ENCODE measurements around the gene MAML1.

Gene MAML1

DNA sequence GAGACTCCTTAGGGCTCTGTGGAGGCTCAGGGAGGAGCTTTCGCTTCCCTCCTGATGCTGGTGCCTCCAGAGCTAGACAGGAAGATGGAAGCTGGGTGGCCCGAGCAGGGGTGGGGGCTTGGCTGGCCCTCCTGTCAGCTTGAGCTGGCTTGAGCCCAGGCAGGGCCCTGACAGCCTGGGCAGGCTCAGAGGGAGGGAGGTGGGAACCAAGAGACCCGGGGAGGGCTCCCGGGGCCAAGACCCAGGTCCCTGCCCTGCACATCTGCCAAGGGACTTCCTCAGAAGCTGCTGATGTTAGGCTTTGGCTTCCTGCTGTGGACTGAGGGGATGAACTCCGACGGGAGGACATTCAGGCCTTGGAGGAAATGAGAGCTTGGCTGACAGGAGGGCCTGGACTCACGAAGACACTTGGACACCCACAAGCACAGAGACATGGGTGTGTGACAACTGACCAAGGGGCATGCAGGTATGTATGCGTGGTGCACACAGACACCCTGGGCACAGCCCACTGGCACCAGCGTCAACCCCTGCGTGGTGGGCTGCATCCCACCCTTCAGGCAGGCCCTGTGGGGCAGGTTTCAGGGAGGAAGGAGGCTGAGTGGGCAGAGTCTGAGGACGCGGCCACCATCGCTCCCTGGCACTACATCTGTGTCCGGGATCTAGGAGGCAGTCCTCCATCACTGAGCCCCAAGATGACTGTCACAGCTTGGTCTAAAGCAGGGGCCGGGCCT, 59.4 kb downstream of the MAML1 start:
- peaks cover 55 to 76% (median 73%) of the 10 kb centered on the region in 10 experiments for H3K4me1 ChIP-seq
- H3K4me2 ChIP-seq, result peak overlapping the region; percentile 83 to 99 (median 95)
- TF ChIP-seq Cebpa-rat (IDR thresholded peaks at IDR 0.05), result no peak
- H3K9ac ChIP-seq, result peak overlapping the region; percentile 8 to 85 (median 74); a peak in 16 of 22 replicates
- H3K4me3 ChIP-seq, result peak overlapping the region in 1 of 10 experiments; percentile 66; a peak in 1 of 20 replicates
- H3K36me3 ChIP-seq, result peaks cover 0 to 4% (median 1%) of the 10 kb centered on the region in 11 experiments; a peak in 14 of 22 replicates
- peaks cover 1 to 50% (median 18%) of the 10 kb centered on the region in 11 experiments; a peak in 17 of 22 replicates for H4K20me1 ChIP-seq
- no peaks in the 10 kb centered on the region for H3K27me3 ChIP-seq
- peaks cover 0 to 6% (median 0%) of the 10 kb centered on the region in 11 experiments; a peak in 4 of 22 replicates for H3K9me3 ChIP-seq (replicated peaks in 1 of 11)
- H3K27ac ChIP-seq, result peak overlapping the region; percentile 45 to 84 (median 81); a peak in 20 of 22 replicates

DNA sequence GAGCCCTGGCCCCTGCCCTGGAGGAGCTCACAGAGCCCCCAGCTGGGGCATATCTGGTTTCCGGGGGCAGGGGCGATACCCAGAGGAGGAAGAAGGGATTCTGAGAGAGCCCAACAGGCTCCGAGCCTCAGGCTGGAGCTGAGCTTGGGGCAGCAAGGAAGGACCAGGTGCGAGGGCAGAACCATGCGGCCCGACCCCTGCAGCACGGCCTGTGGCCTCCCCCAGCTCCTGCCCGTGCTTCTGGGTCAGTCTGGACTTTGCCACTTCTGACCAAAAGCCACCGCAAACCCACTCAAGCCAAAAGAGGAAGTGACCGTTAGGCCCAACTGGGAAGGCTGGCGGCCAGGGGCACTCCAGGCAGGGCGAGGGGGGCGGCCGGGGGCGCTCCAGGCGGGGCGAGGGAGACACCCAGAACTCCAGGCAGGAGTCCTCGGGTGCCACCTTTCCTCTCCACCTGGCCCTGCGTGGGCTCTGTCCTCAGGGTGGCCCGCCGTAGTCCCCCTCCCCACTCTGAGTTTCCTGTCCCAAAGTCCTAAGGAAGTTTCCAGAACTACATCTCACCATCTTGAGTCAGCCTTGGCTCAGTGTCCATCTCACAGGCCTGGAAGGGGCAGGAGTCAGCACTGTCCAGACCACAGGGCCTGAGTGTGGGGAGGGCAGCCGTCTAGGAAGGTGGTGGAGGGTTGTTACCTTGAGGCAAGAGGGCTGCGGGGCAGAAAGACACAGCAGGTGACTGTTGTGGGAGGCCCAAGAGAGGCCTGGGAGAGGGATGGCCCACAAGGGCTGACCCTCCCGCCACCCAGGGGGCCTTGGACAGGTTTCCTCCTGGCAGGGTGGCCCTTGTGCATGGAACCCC, 60.2 kb downstream of the MAML1 start:
- Histone ChIP-seq H3K27ac (peak overlapping the region; percentile 45 to 84 (median 81)), H3K4me2 (peak overlapping the region; percentile 83 to 99 (median 95)), H3K9me3 (replicated peaks in 1 of 11) (peaks cover 0 to 6% (median 0%) of the 10 kb centered on the region in 11 experiments; a peak in 4 of 22 replicates), H3K4me3 (peak overlapping the region in 2 of 10 experiments; percentile 66 to 75; a peak in 6 of 20 replicates), H4K20me1 (peaks cover 5 to 56% (median 25%) of the 10 kb centered on the region in 11 experiments; a peak in 18 of 22 replicates), H3K4me1 (peaks cover 59 to 74% (median 70%) of the 10 kb centered on the region in 10 experiments), H3K36me3 (peaks cover 7 to 12% (median 9%) of the 10 kb centered on the region in 11 experiments), H3K9ac (peak overlapping the region in 10 of 11 experiments; percentile 64 to 85 (median 79); a peak in 20 of 22 replicates), H3K27me3 (no peaks in the 10 kb centered on the region)
- no peak for TF ChIP-seq Cebpa-rat (IDR thresholded peaks at IDR 0.05)

DNA sequence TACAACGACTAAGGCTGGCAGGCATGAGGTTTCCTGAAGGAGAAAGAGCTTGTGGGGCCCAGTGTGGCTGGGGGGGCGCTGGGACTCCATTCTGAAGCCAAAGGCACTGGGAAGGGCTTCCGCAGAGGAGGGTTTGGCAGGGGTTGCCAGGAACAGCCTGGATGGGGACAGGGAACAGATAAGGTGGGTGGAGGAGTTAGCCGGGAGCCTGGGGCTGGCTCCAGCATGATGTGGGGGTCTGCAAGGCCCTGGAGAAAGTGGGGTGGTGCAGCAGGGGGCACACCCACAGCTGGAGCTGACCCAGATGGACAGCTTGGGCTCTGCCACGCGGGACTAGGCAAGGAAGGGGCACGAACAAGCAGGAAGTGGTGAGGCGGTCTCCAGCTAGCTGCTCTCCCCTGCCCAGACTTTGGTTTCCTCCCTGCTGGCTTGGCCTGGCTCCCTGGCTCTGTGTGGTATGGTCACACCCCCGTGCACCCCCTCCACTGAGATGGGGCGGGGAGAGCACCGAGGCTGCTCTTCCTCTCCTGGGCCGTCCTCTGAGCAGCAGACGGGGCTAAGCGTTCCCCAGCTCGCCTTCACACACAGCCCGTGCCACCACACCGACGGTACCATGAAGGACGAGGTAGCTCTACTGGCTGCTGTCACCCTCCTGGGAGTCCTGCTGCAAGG, 61.0 kb downstream of the MAML1 start, which contains the start of gene LTC4S:
TSS of gene LTC4S (plus strand) at position 519 of the 672 bp plus-strand sequence. CDS start at position 614, 95 bp downstream.
- peak within 1 kb of the TSS; percentile 11 to 75 (median 55); a peak in 16 of 20 replicates for H3K4me3 ChIP-seq
- H3K9ac ChIP-seq, result peak within 1 kb of the TSS; percentile 64 to 85 (median 79)
- peaks cover 15 to 20% (median 17%) of the 10 kb centered on the region in 11 experiments for H3K36me3 ChIP-seq
- H4K20me1 ChIP-seq, result peaks cover 12 to 55% (median 32%) of the 10 kb centered on the region in 11 experiments; a peak in 19 of 22 replicates
- peaks cover 59 to 67% (median 64%) of the 10 kb centered on the region in 10 experiments for H3K4me1 ChIP-seq
- peak within 1 kb of the TSS; percentile 83 to 99 (median 95) for H3K4me2 ChIP-seq
- H3K9me3 ChIP-seq (replicated peaks in 1 of 11), result peaks cover 0 to 6% (median 0%) of the 10 kb centered on the region in 11 experiments; a peak in 4 of 22 replicates
- no peaks in the 10 kb centered on the region for H3K27me3 ChIP-seq
- H3K27ac ChIP-seq, result peak within 1 kb of the TSS; percentile 45 to 84 (median 81)
- no peak for TF ChIP-seq Cebpa-rat (IDR thresholded peaks at IDR 0.05)

DNA sequence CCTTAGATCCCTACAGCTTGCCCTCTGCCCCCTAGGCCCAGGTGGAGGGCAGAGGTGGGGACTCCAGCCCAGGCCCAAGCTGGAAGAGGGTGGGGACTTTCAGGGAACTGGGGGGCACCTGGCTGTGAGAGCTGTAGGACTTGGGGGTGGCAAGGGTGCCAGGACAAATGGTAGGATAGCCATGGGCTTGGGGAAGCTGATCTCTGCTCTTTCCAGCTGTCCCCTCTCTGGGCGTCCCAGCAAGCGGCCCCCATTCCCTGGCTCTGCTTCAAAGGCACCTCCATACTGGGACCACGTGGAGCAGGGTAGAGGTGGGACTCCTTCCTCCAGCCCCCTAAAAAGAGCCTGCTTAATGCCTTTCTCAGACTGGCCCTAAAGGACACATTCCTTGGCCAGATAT, 61.5 kb downstream of the MAML1 start:
- peaks cover 15 to 56% (median 32%) of the 10 kb centered on the region in 11 experiments; a peak in 19 of 22 replicates for H4K20me1 ChIP-seq
- no peaks in the 10 kb centered on the region for H3K27me3 ChIP-seq
- TF ChIP-seq Cebpa-rat (IDR thresholded peaks at IDR 0.05), result no peak
- H3K4me1 ChIP-seq, result peaks cover 59 to 67% (median 63%) of the 10 kb centered on the region in 10 experiments
- H3K4me3 ChIP-seq, result peak overlapping the region; percentile 11 to 75 (median 48); a peak in 16 of 20 replicates
- peak overlapping the region; percentile 83 to 99 (median 95) for H3K4me2 ChIP-seq
- H3K9ac ChIP-seq, result peak overlapping the region; percentile 64 to 85 (median 79)
- peaks cover 0 to 4% (median 0%) of the 10 kb centered on the region in 11 experiments; a peak in 4 of 22 replicates for H3K9me3 ChIP-seq (replicated peaks in 1 of 11)
- peaks cover 20 to 26% (median 23%) of the 10 kb centered on the region in 11 experiments for H3K36me3 ChIP-seq
- H3K27ac ChIP-seq, result peak overlapping the region in 10 of 11 experiments; percentile 52 to 84 (median 81); a peak in 21 of 22 replicates

DNA sequence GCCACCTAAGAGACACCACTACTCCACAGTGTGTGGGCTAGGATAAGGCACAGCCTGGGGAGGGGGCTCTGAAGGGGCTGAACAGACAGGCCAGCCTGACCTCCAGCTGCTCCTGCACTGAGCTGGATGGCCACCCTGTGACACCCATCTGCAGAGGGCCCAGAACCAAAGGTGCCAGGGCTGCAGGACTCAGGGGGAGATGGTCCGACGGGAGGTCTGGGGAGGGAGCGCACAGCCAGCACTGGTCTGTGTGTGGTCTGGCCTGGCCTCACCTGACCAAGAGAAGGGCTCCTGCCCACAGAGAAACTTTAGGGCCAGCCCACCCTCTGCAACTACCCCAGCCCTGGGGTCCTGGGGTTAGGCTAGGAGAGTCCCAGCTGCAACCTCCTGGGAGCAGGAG, 62.0 kb downstream of the MAML1 start:
- no peak for TF ChIP-seq Cebpa-rat (IDR thresholded peaks at IDR 0.05)
- peak overlapping the region in 10 of 11 experiments; percentile 52 to 84 (median 81); a peak in 14 of 22 replicates for H3K27ac ChIP-seq
- H3K4me2 ChIP-seq, result peak overlapping the region; percentile 83 to 99 (median 95)
- no peaks in the 10 kb centered on the region for H3K27me3 ChIP-seq
- peak overlapping the region; percentile 11 to 75 (median 55); a peak in 15 of 20 replicates for H3K4me3 ChIP-seq
- peak overlapping the region; percentile 64 to 85 (median 79) for H3K9ac ChIP-seq
- H3K36me3 ChIP-seq, result peaks cover 24 to 30% (median 27%) of the 10 kb centered on the region in 11 experiments
- peaks cover 0 to under 1% (median 0%) of the 10 kb centered on the region in 11 experiments; a peak in 1 of 22 replicates for H3K9me3 ChIP-seq (replicated peaks in 1 of 11)
- H3K4me1 ChIP-seq, result peaks cover 59 to 67% (median 63%) of the 10 kb centered on the region in 10 experiments
- H4K20me1 ChIP-seq, result peaks cover 15 to 60% (median 32%) of the 10 kb centered on the region in 11 experiments; a peak in 19 of 22 replicates

- TF ChIP-seq Cebpa-rat (IDR thresholded peaks at IDR 0.05), result no peak
- H3K9ac ChIP-seq, result peak overlapping the region; percentile 74 to 87 (median 79); a peak in 21 of 22 replicates
- H3K4me2 ChIP-seq, result peak overlapping the region; percentile 83 to 99 (median 95)
- no peaks in the 10 kb centered on the region for H3K9me3 ChIP-seq (replicated peaks in 1 of 11)
- H3K27me3 ChIP-seq, result no peaks in the 10 kb centered on the region
- peaks cover 59 to 67% (median 63%) of the 10 kb centered on the region in 10 experiments for H3K4me1 ChIP-seq
- H3K4me3 ChIP-seq, result peak overlapping the region; percentile 54 to 75 (median 64)
- peaks cover 17 to 67% (median 37%) of the 10 kb centered on the region in 11 experiments; a peak in 20 of 22 replicates for H4K20me1 ChIP-seq
- peaks cover 31 to 37% (median 33%) of the 10 kb centered on the region in 11 experiments for H3K36me3 ChIP-seq
- peak overlapping the region in 5 of 11 experiments; percentile 42 to 85 (median 75); a peak in 11 of 22 replicates for H3K27ac ChIP-seq
These were observed 62.6 kb downstream of the MAML1 start for GRCh38 chr5:179795049-179795862.
